Inflammatory macrophage (primary cell): ENCODE data around the gene EPHA10.

Source experiments
- DNase-seq, 2 donors: peaks; one replicate each; pipeline ENCODE4 v3.0.0-alpha.2; 2020 to 2022

Gene EPHA10

DNA sequence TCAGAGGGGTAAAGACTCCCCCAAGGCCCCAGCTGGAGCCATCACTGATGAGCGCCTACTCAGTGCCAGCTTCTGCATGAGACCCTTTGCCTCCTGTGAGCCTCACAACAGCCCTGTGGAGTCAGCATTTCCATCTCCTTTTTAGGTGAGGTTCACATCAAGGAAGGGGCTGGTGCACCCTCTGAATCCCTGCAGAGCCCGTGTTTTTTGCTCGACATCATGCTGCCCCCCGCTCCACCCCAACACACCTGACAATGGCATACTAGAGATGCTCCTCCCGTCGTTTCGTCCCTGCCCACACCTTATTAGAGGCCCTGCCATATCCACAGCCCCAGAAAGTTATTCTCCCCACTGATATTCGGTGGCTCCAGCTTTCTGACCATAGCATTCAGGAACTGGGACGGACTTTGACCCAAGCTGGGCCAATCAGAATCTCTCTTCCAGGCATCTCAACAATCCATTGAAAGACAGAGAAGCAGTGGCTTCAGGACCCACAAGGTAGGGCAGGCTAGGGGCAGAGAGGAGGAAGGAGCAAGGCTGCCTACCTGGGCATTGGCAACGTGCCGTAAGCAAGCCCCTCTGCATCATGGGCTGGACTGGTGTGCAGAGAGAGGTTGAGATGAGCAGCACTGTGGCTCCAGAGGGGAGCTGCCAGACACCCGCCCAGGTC, 32.7 kb downstream of the EPHA10 start:
- DNase-seq: no peak

DNA sequence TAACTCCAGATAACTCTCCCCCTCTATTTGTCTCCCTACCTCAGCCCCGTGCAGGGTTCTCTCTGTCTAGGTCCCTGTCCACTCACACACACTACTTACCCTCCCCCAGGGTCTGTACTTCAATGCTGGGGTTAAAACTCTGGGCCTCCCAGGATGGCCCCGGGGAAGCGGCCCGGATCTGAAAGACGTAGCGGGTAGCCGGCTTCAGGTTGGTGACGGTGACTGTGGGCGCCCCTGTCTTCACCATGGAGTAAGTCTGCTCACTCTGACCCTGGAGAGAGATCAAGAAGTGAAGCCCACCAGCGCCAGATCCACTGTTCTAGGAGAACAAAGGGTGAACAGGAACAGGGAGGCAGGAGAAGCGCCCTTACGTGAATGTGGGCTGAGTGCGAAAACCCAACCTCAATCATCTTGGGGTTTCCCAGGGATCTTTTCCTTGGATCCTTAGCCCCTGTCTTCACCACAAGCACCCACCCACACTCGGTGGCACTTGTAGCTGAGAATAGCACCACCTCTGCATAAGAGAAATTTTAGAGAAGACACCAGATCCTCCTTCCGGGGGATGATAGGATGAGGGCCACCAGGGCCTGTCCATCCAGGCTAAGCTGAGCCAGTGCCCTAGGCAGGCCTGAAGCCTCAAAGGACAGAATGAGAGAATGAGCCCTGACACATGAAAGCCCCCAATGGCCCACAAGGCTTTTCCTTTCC, 33.5 kb downstream of the EPHA10 start:
- DNase-seq: peak in 1 of 2 donors; percentile 31

GRCh38 chr1:37730376-37730775, 34.5 kb downstream of the EPHA10 start:
- DNase-seq: peak; percentile 34 to 57

DNA sequence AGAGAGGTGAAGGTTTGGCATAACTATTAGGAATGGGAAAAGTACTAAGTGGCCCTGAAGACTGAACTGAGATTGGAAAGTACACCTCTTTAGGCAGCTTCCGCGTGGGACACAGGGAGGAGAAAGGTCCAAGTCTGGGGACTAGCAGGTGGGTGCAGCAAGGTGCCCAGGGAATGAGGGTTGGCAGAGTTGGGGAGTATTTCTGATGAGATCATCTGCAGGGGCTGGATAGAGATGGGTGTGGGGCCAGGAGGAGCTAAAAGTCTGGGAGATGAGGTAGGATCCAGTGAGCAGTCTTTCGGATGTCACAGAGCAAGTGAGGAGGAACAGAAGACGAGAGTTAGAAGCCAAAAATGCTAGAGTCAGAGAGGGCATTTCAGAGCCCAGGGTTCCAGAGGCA, 36.5 kb downstream of the EPHA10 start:
- no peak for DNase-seq

- DNase-seq: no peak
Observed at GRCh38 chr1:37726751-37727585, 38.0 kb downstream of the EPHA10 start.

- no peak for DNase-seq
Observed at GRCh38 chr1:37725851-37726613, 38.9 kb downstream of the EPHA10 start.

GRCh38 chr1:37724575-37724974, 40.3 kb downstream of the EPHA10 start:
- no peak for DNase-seq

DNA sequence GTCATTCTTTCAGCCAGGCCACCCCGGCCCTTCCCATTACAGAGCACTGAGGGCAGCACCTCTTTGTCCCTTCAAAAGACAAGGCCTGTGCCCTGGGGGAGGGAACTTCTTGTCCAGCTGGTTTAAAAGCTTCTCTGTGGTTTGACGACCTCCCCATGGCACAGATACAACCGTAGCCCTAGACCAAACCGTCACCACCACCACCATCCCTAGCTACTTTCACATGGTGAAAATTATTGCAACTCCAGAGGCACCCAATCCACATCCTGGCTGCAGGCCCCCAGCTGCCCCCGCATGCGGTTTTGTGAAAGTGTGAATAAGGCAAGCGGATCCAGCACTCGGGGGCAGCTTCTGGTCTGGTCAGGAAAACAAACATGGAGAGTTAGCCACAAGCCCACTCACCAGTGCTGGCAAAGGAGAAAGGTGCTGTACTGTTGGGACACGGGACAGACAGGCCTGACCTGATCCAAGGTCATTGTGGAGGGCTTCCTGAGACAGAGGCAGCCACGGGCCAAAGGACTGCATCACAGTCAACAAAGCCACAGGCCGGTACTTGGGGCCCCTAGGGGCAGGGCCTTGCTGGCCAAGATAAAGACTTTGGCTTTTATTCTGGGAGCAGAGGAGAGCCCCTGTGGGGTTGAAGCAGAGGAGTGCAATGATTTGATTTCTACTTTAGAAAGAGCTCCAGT, 41.4 kb downstream of the EPHA10 start:
- no peak for DNase-seq

DNA sequence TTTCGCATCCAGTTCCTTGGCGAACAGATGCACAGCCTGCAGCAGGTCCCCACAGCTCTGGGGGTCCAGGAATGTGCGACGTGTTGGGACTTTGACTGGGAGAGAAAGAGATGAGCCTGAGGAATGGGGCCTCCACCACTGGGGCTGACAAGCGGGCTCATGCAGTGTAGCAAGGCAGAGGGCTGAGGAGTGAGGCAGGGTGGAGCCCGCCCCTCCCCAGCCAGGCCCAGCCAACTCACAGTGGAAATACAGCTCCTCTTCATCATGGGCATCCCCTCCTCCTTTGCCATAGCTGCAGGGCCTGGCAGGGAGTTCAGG, 41.9 kb downstream of the EPHA10 start:
- no peak for DNase-seq

DNA sequence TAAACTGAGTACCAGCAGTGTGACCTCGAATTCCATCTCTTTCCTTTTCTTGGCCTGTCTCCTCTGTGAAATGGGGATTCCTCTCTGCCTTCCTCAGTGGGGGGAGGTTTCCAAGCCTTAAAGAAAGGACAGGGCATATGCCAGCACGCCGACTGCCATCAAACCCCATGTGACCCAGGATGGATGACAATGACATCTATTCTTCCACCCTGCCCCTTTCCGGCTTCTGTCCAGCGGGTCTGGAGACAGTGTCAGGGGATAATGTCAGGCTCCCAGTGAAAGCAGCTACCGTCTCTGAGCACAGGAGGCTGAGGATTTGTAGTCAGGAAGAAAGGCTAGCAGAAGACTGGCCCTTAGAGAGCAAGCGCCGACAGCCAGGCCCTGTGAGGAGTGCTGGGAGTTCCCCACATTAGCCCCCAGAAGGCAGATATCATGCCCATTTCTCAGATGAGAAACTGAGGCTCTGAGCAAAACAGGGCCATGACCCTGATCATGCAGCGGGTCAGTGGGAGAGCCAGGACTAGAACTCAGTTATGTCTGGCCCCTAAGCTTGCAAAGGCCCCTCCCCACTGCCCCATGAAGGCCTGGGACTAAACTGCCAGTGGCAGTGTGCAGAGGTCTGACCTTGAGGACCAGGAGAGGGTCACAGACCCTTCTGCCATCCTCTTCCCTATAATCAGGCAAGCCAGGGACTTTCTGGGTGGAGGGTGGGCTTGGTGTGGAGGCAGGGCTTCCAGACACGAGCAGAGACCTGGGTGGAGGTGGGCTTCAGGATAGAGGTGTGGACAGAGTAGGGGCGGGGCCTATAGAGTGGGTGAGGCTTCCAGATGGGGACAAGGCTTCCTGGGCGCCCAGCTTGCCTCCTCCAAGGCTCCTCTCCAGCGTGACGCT, 42.5 kb downstream of the EPHA10 start:
- no peak for DNase-seq

DNA sequence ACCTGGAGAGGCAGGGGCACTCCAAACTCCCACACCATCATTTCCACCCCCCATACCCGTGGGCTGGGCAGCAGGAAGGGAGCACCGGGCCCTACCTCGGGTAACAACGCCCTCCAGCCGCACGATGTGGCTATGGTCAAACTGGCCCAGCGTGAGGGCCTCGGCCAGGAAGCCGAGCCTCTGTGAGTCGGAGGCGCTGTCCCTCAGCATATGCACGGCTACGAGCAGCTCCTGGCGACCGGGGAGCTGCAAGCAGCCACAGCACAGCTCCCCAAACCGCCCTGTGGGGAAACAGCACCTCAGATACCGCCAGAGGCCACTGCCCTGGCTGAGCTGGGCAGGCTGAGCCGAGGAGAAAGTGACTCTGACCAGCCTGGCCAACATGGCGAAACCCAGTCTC, 43.4 kb downstream of the EPHA10 start:
- no peak for DNase-seq

GRCh38 chr1:37720231-37721130, 44.4 kb downstream of the EPHA10 start:
- no peak for DNase-seq

DNA sequence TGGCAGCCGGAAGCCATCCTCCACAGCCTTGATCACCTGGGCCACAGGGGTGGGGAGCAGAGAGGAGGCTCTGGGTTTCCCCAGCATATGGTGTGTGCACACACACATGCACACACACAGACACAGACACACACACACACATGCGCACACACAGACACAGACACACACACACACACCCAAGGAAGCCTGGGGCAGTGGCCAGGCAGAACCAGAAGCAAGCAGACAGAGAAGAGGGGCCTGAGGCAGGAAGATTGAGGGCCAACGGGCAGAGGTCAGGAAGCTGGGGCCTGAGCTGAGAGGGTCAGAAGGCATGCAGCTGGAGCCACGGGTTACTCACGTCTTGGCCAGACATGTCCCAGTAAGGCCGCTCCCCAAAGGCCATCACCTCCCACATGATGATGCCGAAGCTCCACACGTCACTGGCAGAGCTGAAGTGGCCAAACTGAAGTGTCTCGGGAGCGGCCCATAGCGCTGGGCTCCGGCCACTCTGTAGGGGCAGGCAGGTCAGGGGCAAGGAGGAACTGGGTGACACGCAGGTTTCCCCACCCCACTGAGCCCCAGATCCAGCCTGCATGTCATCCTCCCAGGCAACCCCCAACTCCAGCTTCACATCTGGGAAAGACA, 45.2 kb downstream of the EPHA10 start:
- DNase-seq: no peak

DNA sequence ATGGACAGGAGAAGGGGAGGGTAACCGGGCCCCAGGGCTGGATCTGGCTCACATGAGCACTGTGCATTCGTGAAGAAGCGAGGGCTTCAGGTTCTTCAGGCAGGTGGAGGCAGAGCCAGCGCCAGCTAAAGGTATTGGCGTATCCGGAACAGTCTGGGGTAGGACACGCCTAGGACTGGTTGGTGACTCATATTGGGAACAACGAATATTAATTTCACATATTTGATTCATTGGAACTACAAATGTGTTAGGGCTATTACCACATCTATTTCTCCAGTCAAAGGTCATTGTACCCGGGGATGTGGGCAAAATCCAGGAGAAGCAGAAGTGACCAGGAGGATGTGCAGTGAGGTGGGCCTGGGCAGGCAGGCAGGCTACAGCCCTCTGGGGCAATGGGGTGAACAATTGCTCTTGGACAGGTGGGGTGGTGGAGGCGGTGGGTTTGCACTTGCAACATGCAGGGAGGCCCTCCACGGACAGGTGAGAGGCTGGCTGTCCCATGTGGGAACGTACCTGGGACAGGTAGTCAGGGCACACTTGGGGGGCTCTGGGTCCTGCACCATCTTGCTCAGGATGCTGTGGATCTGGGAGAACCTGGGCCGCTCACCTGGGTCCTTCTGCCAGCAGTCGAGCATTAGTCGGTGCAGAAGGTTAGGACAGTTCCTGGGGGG, 45.9 kb downstream of the EPHA10 start:
- no peak for DNase-seq

GRCh38 chr1:37718181-37718900, 46.6 kb downstream of the EPHA10 start:
- no peak for DNase-seq

DNA sequence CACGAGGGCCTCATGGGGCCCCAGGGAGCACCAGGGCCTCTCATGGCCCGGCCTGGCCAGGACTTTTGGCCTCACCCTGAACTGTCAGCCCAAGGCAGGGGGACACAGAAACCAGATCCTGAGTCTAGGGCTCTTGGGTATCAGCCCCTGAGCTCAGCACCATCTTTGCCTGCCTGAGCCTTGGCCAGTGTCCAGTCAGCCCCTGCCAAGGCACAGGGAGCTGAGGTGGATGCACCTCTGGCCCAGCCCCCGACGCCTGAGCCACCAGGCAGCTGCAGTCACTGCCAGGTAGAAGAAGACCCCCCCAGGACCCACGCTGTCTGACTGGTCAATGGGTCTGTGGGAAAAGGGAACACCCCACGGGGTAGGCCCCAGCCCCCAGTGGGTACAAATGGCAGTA, 47.3 kb downstream of the EPHA10 start:
- DNase-seq: no peak

- DNase-seq: no peak
Observed at GRCh38 chr1:37716321-37716720, 48.6 kb downstream of the EPHA10 start.

DNA sequence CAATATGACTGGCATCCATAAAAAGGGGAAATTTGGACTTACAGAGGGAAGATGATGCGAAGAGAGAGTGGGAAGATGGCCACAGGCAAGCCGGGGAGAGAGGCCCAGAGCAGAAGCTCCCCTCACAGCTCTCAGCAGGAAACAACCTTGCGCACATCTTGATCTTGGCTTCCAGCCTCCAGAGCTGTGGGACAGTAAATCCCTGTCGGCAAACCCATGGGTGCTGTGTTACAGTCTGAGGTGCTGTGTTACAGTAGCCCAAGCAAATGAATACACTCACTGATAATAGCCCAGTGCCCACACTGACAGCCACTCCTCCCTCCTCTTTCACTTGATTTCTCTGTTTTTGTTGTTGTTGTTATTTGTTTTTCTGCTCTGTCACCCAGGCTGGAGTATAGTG, 50.2 kb downstream of the EPHA10 start:
- DNase-seq: peak in 1 of 2 donors; percentile 23
